CD14-positive monocyte (primary cell): ENCODE data around the gene RDH8. TPM values are rescaled to one million over a fixed set of nuclear protein-coding genes. Genes with fewer than 3 reads are reported as not detected.

Experiments
- DNase-seq, 3 donors: peaks; one replicate each; pipeline ENCODE4 v3.0.0-alpha.2; 2011 to 2022
- H2AFZ ChIP-seq: 2 replicates; pipeline ENCODE4 v1.6.0; 2012; ENCODE audit warnings: mild to moderate bottlenecking, low read depth, low read length, inconsistent platforms; ENCODE audit not compliant: insufficient read depth, poor library complexity, severe bottlenecking
- H3K27ac ChIP-seq, 2 donors: 1 replicate in 1 of 2; 2 replicates in 1 of 2; pipeline ENCODE4 v1.5.1; 2012 to 2013; ENCODE audit warnings: low read length in 2 of 2, control low read depth in 1 of 2, inconsistent platforms in 1 of 2, low read depth in 1 of 2, mild to moderate bottlenecking in 1 of 2
- H3K27me3 ChIP-seq, 2 donors: one replicate each; pipeline versions ENCODE4 v1.6.0 to v1.6.1; 2011 to 2013; ENCODE audit warnings: low read length in 2 of 2; ENCODE audit not compliant: control insufficient read depth in 2 of 2, insufficient read depth in 2 of 2
- H3K36me3 ChIP-seq, 2 donors: replicated peaks in 1 of 2; 1 replicate in 1 of 2; 2 replicates in 1 of 2; pipeline versions ENCODE4 v1.5.1 to v1.6.1; 2012 to 2013; ENCODE audit warnings: low read length in 2 of 2, control low read depth in 1 of 2, inconsistent platforms in 1 of 2, mild to moderate bottlenecking in 1 of 2; ENCODE audit not compliant: insufficient read depth in 2 of 2, control insufficient read depth in 1 of 2
- H3K4me1 ChIP-seq, 2 donors: 1 replicate in 1 of 2; 2 replicates in 1 of 2; pipeline versions ENCODE4 v1.5.1 to v1.6.1; 2012 to 2013; ENCODE audit warnings: low read length in 2 of 2, control low read depth in 1 of 2, inconsistent platforms in 1 of 2, mild to moderate bottlenecking in 1 of 2, moderate library complexity in 1 of 2; ENCODE audit not compliant: insufficient read depth in 2 of 2, control insufficient read depth in 1 of 2
- H3K4me2 ChIP-seq: replicated peaks from 2 replicates; pipeline ENCODE3; 2012; ENCODE audit warnings: low read length, moderate library complexity, mild to moderate bottlenecking; ENCODE audit not compliant: poor library complexity, severe bottlenecking; ENCODE audit errors: extremely low read depth
- H3K4me3 ChIP-seq, 3 experiments: fragments of 200-600 bp in 1 of 3; sonication (generic) in 1 of 3; replicated peaks in 1 of 3; 1 replicate in 2 of 3; 2 replicates in 1 of 3; pipeline ENCODE4 v1.5.1; 2011 to 2013; ENCODE audit warnings: low read length in 3 of 3, mild to moderate bottlenecking in 3 of 3, control low read depth in 2 of 3, low read depth in 2 of 3, inconsistent platforms in 1 of 3, moderate library complexity in 1 of 3
- H3K79me2 ChIP-seq: 2 replicates; pipeline ENCODE4 v1.6.0; 2012; ENCODE audit warnings: mild to moderate bottlenecking, control low read depth, inconsistent platforms, low read length, moderate library complexity; ENCODE audit not compliant: insufficient read depth
- H3K9ac ChIP-seq: 2 replicates; pipeline ENCODE4 v1.6.0; 2017; ENCODE audit warnings: low read length, mild to moderate bottlenecking; ENCODE audit not compliant: insufficient read depth, poor library complexity, severe bottlenecking
- H3K9me3 ChIP-seq, 2 donors: replicated peaks in 1 of 2; 1 replicate in 1 of 2; 2 replicates in 1 of 2; pipeline versions ENCODE4 v1.5.1 to v1.6.1; 2012 to 2013; ENCODE audit warnings: low read length in 2 of 2, control low read depth in 1 of 2; ENCODE audit not compliant: control insufficient read depth in 1 of 2, insufficient read depth in 1 of 2
- H4K20me1 ChIP-seq: 2 replicates; pipeline ENCODE4 v1.6.0; 2012; ENCODE audit warnings: mild to moderate bottlenecking, low read length, control low read depth, moderate library complexity; ENCODE audit not compliant: insufficient read depth
- H3K27ac Mint-ChIP-seq, 7 donors: one replicate each; pipeline ENCODE4 v1.8.0; 2020; ENCODE audit warnings: mild to moderate bottlenecking in 7 of 7, mixed read lengths in 7 of 7, moderate library complexity in 6 of 7, inconsistent platforms in 2 of 7
- H3K27me3 Mint-ChIP-seq, 3 donors: one replicate each; pipeline ENCODE4 v1.8.0; 2021 to 2022; ENCODE audit warnings: low read depth in 3 of 3, mild to moderate bottlenecking in 3 of 3, mixed read lengths in 3 of 3, moderate library complexity in 3 of 3, inconsistent platforms in 1 of 3
- H3K36me3 Mint-ChIP-seq, 2 donors: one replicate each; pipeline ENCODE4 v1.8.0; 2020; ENCODE audit warnings: mixed read lengths in 2 of 2, inconsistent platforms in 1 of 2, mild to moderate bottlenecking in 1 of 2
- H3K4me1 Mint-ChIP-seq: one replicate; pipeline ENCODE4 v1.8.0; 2020; ENCODE audit warnings: mild to moderate bottlenecking, mixed read lengths
- H3K4me3 Mint-ChIP-seq, 2 donors: one replicate each; pipeline ENCODE4 v1.8.0; 2020; ENCODE audit warnings: mild to moderate bottlenecking in 2 of 2, mixed read lengths in 2 of 2, moderate library complexity in 1 of 2
- H3K9me3 Mint-ChIP-seq, 7 donors: one replicate each; pipeline ENCODE4 v1.8.0; 2020 to 2022; ENCODE audit warnings: mixed read lengths in 7 of 7, mild to moderate bottlenecking in 6 of 7, moderate library complexity in 6 of 7, inconsistent platforms in 2 of 7
- WGBS: methylation state at CpG from one replicate; pipeline ENCODE4 v1.1.5; 2013; ENCODE audit warnings: missing lambda C conversion rate; ENCODE audit not compliant: insufficient coverage; 5-methylcytosine and 5-hydroxymethylcytosine counted together
- intact Hi-C, 2 donors: fragments of 100-400 bp; cut with micrococcal nuclease; formaldehyde crosslinking; loops; one replicate each; pipeline versions ENCODE4 v1.15.0 to v1.15.1; 2023
- polyA plus RNA-seq, 3 donors: library from polyadenylated mRNA; depleted of rRNA in 1 of 3; unstranded in 2 of 3; stranded (reverse) in 1 of 3; fragments of 300-500 nt in 2 of 3; fragments of >200 nt in 1 of 3; fragmentation: Illumina TruSeq in 2 of 3; gene quantifications; 1 replicate in 2 of 3; 2 replicates in 1 of 3; pipeline ENCODE4 v1.2.3, GENCODE V29; 2012 to 2021
- TF ChIP-seq, protein P1 (sequence below): fragments of 200-600 bp; IDR thresholded peaks from one replicate; pipeline ENCODE4 v1.8.0; 2022; ENCODE audit warnings: antibody characterized with exemption, mild to moderate bottlenecking

RDH8 gene
- polyA plus RNA-seq, 3 donors: not detected

DNA sequence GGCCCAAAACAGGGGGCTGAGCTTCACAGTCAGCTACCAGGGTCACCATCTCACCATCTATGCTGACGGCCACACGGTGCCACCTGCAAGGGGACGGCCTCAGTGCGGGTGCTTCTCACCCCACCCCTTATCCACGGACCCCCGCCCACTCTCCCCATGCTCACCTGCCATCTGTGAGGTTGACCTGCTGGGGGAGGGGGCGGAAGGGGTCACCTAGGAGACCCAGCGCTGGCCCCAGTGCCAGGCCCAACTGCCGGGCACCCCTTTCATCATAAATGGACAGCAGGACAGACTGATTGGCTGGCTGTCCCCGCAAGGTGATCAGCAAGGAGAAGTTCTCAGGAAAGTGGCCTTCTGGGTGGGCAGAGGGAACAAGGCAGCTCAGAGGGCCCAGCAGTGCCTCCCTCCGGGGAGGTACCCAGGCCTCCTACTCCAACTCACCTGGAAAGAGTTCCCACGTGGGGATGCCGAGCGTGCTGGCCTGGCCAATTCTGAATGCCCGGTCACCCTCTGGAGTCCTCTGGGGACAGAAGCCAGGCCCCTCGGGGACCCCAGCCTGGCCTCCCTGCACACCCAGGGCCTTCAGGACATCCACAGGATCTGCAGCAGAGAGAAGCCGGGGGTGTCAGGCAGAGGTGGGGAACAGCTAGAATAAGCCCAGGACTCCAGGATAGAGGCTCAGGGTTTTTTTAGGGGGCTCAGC, 7.5 kb upstream of the RDH8 start:
- Histone ChIP-seq H3K9ac (no peak overlapping the region), H4K20me1 (no peaks in the 10 kb centered on the region), H3K27me3 (peaks cover 15 to 26% of the 10 kb centered on the region in 2 donors), H3K4me3 (no peak overlapping the region), H3K79me2 (no peaks in the 10 kb centered on the region), H3K9me3 (no peaks in the 10 kb centered on the region), H3K4me1 (no peaks in the 10 kb centered on the region), H3K4me2 (no peak overlapping the region), H3K27ac (no peak overlapping the region), H3K36me3 (no peaks in the 10 kb centered on the region), H2AFZ (no peak overlapping the region)
- peaks cover 6% of the 10 kb centered on the region for H3K4me1 Mint-ChIP-seq
- no peaks in the 10 kb centered on the region for H3K36me3 Mint-ChIP-seq
- peaks cover 0 to 11% (median 4%) of the 10 kb centered on the region in 7 donors for H3K9me3 Mint-ChIP-seq
- DNase-seq: no peak
- no peak overlapping the region for H3K27ac Mint-ChIP-seq
- TF ChIP-seq, protein P1, sequence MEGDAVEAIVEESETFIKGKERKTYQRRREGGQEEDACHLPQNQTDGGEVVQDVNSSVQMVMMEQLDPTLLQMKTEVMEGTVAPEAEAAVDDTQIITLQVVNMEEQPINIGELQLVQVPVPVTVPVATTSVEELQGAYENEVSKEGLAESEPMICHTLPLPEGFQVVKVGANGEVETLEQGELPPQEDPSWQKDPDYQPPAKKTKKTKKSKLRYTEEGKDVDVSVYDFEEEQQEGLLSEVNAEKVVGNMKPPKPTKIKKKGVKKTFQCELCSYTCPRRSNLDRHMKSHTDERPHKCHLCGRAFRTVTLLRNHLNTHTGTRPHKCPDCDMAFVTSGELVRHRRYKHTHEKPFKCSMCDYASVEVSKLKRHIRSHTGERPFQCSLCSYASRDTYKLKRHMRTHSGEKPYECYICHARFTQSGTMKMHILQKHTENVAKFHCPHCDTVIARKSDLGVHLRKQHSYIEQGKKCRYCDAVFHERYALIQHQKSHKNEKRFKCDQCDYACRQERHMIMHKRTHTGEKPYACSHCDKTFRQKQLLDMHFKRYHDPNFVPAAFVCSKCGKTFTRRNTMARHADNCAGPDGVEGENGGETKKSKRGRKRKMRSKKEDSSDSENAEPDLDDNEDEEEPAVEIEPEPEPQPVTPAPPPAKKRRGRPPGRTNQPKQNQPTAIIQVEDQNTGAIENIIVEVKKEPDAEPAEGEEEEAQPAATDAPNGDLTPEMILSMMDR: no peak
- peaks cover 26 to 40% (median 35%) of the 10 kb centered on the region in 3 donors for H3K27me3 Mint-ChIP-seq
- intact Hi-C loops: no loop called here
- H3K4me3 Mint-ChIP-seq: no peak overlapping the region
- WGBS: 78% methylated on average over 6 of the region's 17 CpGs

DNA sequence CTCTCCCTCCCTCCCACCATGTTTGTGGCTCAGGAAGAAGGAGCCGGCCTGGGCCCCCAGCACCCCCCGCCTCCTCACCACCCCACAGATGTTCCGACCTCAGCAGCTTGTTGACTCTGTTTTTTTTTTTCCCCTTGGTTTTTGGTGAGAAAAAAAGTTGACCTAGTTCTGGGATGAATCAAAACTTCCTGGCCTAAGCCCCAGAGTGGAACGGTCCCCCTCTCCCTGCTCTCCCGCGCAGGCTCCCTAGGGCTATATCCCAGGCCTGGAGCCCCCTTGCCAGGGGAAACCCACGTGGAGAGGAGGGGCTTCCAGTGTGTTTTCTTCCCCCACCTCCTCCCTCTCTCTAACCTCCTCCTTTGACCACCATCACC, 7.0 kb upstream of the RDH8 start:
- no peak overlapping the region for H2AFZ ChIP-seq
- no peak overlapping the region for H3K4me3 Mint-ChIP-seq
- peaks cover 17 to 32% of the 10 kb centered on the region in 2 donors for H3K27me3 ChIP-seq
- H3K36me3 Mint-ChIP-seq: peaks cover 0 to 3% of the 10 kb centered on the region in 2 donors
- H3K79me2 ChIP-seq: no peaks in the 10 kb centered on the region
- 38% methylated on average over 2 of the region's 7 CpGs for WGBS
- no peak for DNase-seq
- H3K4me1 ChIP-seq: no peaks in the 10 kb centered on the region
- H3K9me3 ChIP-seq: no peaks in the 10 kb centered on the region
- peaks cover 0 to 11% (median 5%) of the 10 kb centered on the region in 7 donors for H3K9me3 Mint-ChIP-seq
- no peak overlapping the region for H3K27ac ChIP-seq
- intact Hi-C loops: no loop called here
- H4K20me1 ChIP-seq: no peaks in the 10 kb centered on the region
- no peak overlapping the region for H3K4me2 ChIP-seq
- TF ChIP-seq, protein P1: no peak
- H3K27ac Mint-ChIP-seq: no peak overlapping the region
- peaks cover 6% of the 10 kb centered on the region for H3K4me1 Mint-ChIP-seq
- peaks cover 29 to 46% (median 40%) of the 10 kb centered on the region in 3 donors for H3K27me3 Mint-ChIP-seq
- H3K36me3 ChIP-seq: no peaks in the 10 kb centered on the region
- H3K4me3 ChIP-seq: no peak overlapping the region
- H3K9ac ChIP-seq: no peak overlapping the region
